HG03439 (cell line): ENCODE results near the gene PLD1.

ENCODE experiments used
- ATAC-seq: cut with Tn5 transposase; IDR thresholded peaks from one replicate; pipeline ENCODE4 v1.9.1; 2021; ENCODE audit warnings: mild to moderate bottlenecking, moderate library complexity; ENCODE audit not compliant: unreplicated experiment

The PLD1 gene

GRCh38 chr3:171801738-171802589 is 8.3 kb downstream of the PLD1 start:
- no peak for ATAC-seq

GRCh38 chr3:171799501-171799900 is 10.8 kb downstream of the PLD1 start:
- ATAC-seq: no peak

- no peak for ATAC-seq
These were observed 12.4 kb downstream of the PLD1 start for GRCh38 chr3:171797873-171798272.

GRCh38 chr3:171797265-171797679 is 13.0 kb downstream of the PLD1 start:
- no peak for ATAC-seq

- no peak for ATAC-seq
These were observed 13.5 kb downstream of the PLD1 start for GRCh38 chr3:171796625-171797264.

- no peak for ATAC-seq
These were observed 17.8 kb downstream of the PLD1 start for GRCh38 chr3:171792531-171792930.

GRCh38 chr3:171791692-171792076 is 18.6 kb downstream of the PLD1 start:
- ATAC-seq: no peak

GRCh38 chr3:171790898-171791691 is 19.2 kb downstream of the PLD1 start:
- no peak for ATAC-seq

GRCh38 chr3:171790574-171790897 is 19.7 kb downstream of the PLD1 start:
- no peak for ATAC-seq

GRCh38 chr3:171789759-171790505 is 20.4 kb downstream of the PLD1 start:
- no peak for ATAC-seq

GRCh38 chr3:171788546-171789351 is 21.5 kb downstream of the PLD1 start:
- no peak for ATAC-seq

- no peak for ATAC-seq
These were observed 23.3 kb downstream of the PLD1 start for GRCh38 chr3:171786997-171787396.

- no peak for ATAC-seq
These were observed 25.3 kb downstream of the PLD1 start for GRCh38 chr3:171784937-171785336.

- no peak for ATAC-seq
These were observed 25.9 kb downstream of the PLD1 start for GRCh38 chr3:171784387-171784786.

- no peak for ATAC-seq
These were observed 26.7 kb downstream of the PLD1 start for GRCh38 chr3:171783626-171784025.

- no peak for ATAC-seq
These were observed 27.2 kb downstream of the PLD1 start for GRCh38 chr3:171783086-171783485.

- no peak for ATAC-seq
These were observed 27.7 kb downstream of the PLD1 start for GRCh38 chr3:171782617-171783016.

- no peak for ATAC-seq
These were observed 28.6 kb downstream of the PLD1 start for GRCh38 chr3:171781711-171782127.

GRCh38 chr3:171778493-171778892 is 31.8 kb downstream of the PLD1 start:
- no peak for ATAC-seq

- ATAC-seq: no peak
These were observed 32.7 kb downstream of the PLD1 start for GRCh38 chr3:171777596-171777995.
